T-helper 2 cell treated with Interferon-gamma antibody and Interleukin-4, amounts not matched to agents 5 μg/mL and 100 μg/mL, for 36 hours (primary cell): ENCODE data around the gene EXOSC5.
"Not testable (repeated sequence)": the region's sequence is repeated elsewhere in the genome, so short reads cannot be mapped to it uniquely, and the experiment has no call there.

Experiments used
- DNase-seq: peaks from one replicate; pipeline ENCODE4 v3.0.0; 2021; ENCODE audit warnings: low spot score
- H3K27ac Mint-ChIP-seq: one replicate; pipeline ENCODE4 v1.8.0; 2021; ENCODE audit warnings: mild to moderate bottlenecking, mixed read lengths
- H3K27me3 Mint-ChIP-seq: one replicate; pipeline ENCODE4 v1.8.0; 2021; ENCODE audit warnings: low read depth, mixed read lengths
- H3K36me3 Mint-ChIP-seq: one replicate; pipeline ENCODE4 v1.8.0; 2021; ENCODE audit warnings: low read depth, mixed read lengths
- H3K4me1 Mint-ChIP-seq: one replicate; pipeline ENCODE4 v1.8.0; 2021; ENCODE audit warnings: low read depth, mixed read lengths
- H3K4me3 Mint-ChIP-seq: one replicate; pipeline ENCODE4 v1.8.0; 2022; ENCODE audit warnings: mild to moderate bottlenecking, moderate library complexity, mixed read lengths
- H3K9me3 Mint-ChIP-seq: one replicate; pipeline ENCODE4 v1.8.0; 2021; ENCODE audit warnings: mixed read lengths

Gene EXOSC5

DNA sequence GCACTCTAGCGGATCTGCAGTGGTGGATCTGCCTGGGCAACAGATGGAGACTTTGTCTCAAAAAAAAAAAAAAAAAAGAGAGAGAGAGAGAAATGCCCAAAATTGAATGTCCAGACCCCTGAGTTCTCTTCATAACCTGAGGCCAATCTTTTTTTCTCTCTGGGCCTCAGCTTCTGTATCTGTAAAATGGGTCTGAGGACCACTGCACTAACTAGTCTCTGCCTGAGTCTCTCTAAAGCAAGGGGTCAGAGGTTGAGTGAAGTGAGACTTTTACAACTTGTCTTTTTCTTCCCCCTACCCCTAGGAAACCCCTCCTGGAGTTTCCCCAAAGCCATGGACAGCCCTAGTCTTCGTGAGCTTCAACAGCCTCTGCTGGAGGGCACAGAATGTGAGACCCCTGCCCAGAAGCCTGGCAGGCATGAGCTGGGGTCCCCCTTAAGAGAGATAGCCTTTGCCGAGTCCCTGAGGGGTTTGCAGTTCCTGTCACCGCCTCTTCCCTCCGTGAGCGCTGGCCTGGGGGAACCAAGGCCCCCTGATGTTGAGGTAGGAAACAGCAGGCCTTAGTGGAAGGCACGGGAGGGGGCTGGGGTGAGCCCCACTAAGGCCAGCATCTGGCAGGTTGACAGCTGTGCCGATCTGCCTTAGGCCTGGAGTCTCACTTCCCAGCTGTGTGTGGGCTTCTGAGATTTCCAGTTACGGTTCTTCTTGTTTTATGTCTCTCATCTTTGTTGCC, 19.0 kb downstream of the EXOSC5 start:
- no peak overlapping the region for H3K27ac Mint-ChIP-seq
- no peak for DNase-seq
- no peaks in the 10 kb centered on the region for H3K27me3 Mint-ChIP-seq
- no peak overlapping the region for H3K4me3 Mint-ChIP-seq
- no peaks in the 10 kb centered on the region for H3K9me3 Mint-ChIP-seq
- peaks cover 8% of the 10 kb centered on the region for H3K4me1 Mint-ChIP-seq
- H3K36me3 Mint-ChIP-seq: peaks cover 7% of the 10 kb centered on the region

DNA sequence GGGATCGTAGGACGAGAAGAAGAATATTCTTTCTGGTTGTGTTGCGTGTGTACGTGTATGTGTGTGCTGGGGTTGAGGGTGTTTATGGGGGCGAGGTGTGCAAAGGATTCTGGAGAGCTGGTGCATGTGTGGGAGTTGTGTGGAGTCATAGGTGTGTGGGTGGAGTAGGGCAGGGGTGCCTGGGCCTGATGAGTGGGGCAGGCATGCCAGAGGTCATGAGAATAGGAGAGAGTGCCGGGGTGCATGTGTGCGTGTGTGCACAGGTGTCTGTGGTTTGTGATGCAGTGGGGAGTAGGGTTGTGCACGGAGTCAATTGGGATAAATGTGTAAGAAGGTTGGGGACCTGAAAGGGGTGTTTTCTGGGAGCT, 20.2 kb downstream of the EXOSC5 start:
- Mint-ChIP-seq H3K9me3 (no peaks in the 10 kb centered on the region), H3K4me1 (peaks cover 10% of the 10 kb centered on the region), H3K27me3 (no peaks in the 10 kb centered on the region), H3K36me3 (peaks cover 6% of the 10 kb centered on the region), H3K27ac (peak overlapping the region; percentile 55), H3K4me3 (peak overlapping the region; percentile 82)
- DNase-seq: no peak

DNA sequence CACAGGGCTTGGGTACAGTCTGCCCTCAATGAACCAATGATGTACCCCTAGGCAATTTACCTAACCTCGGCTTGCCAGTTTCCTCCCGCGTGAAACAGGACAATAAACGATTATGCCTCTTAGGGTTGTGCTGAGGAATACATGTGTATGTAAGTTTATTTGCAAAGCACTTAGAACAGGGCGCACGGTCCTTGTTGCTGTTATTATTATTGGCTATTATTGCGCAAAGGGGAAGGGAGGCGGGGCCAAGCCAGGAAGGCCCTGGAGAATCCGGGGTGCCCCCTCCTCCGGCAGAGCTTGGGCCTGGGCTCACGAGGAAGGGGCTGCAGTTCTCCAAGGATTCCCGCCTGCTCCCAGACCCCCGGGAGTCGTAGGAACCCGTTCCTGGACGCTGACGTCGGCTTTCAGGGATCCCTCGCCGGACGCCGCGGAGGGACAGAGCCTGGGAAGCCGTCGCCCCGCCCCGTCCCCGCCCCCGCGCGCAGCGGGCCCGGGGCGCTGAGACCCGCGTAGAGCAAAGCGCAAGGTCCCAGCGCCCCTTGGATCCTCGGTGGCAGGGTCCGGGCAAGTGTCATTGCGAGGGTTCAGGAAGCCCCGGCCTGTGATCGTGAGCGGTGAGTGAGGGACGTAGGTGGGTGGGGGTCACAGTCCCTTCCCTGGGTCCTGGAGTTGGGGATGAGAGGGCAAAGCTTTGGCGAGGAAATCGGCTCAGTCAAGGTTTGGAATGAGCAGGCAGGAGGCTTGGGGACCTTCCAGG, 20.7 kb downstream of the EXOSC5 start, which contains the start of gene TMEM91:
Gene TMEM91, plus strand, starts transcription at position 293 of the 757 bp plus-strand sequence. CDS start 1,777 bp downstream, outside the sequence.
- peaks cover 10% of the 10 kb centered on the region for H3K4me1 Mint-ChIP-seq
- peak within 1 kb of the TSS; percentile 82 for H3K4me3 Mint-ChIP-seq
- H3K9me3 Mint-ChIP-seq: no peaks in the 10 kb centered on the region
- peaks cover 6% of the 10 kb centered on the region for H3K36me3 Mint-ChIP-seq
- H3K27me3 Mint-ChIP-seq: no peaks in the 10 kb centered on the region
- H3K27ac Mint-ChIP-seq: peak within 1 kb of the TSS; percentile 55
- DNase-seq: no peak

DNA sequence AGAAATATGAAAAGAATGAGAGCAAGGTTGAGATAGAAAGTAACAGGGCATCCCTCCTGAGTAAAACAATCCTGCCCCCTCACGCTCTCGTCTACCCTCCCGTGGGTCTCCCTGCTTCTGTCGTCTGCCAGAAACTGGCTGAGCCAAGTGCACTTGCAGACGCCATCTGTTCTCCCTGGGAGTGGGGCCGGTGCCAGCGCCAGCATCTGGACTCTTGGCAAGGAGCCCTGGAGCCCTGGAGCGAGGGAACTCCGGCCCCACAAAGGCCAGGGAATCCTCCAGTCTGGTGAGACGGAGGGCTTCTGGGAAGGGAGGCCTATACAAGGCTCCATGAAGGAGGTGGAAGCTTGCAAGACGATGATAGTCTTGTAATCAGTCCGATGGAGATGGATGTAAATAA, 23.2 kb downstream of the EXOSC5 start:
- Mint-ChIP-seq H3K4me1 (peaks cover 10% of the 10 kb centered on the region), H3K36me3 (peaks cover 6% of the 10 kb centered on the region), H3K27me3 (no peaks in the 10 kb centered on the region), H3K9me3 (no peaks in the 10 kb centered on the region), H3K27ac (no peak overlapping the region), H3K4me3 (no peak overlapping the region)
- DNase-seq: no peak

DNA sequence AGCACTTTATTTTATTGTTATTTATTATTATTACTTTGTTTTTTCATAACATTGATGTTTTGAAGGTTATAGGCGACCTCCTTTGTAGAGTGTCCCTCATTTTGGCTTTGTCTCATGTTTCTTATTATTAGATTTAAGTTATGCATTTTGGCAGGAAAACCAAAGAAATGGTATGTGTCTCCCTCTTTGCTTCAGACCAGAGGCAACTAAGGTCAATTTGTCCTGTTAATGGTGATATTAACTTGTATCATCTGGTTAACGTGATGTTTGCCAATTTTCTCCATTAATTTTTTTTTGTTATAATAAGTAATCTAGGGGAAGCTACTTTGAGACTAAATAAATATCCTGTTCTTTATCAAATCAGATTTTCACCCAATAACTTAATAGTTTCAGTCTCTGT, 24.7 kb downstream of the EXOSC5 start:
- H3K4me3 Mint-ChIP-seq: no peak overlapping the region
- peaks cover 6% of the 10 kb centered on the region for H3K36me3 Mint-ChIP-seq
- H3K4me1 Mint-ChIP-seq: peaks cover 10% of the 10 kb centered on the region
- no peaks in the 10 kb centered on the region for H3K27me3 Mint-ChIP-seq
- DNase-seq: no peak
- H3K27ac Mint-ChIP-seq: no peak overlapping the region
- no peaks in the 10 kb centered on the region for H3K9me3 Mint-ChIP-seq

DNA sequence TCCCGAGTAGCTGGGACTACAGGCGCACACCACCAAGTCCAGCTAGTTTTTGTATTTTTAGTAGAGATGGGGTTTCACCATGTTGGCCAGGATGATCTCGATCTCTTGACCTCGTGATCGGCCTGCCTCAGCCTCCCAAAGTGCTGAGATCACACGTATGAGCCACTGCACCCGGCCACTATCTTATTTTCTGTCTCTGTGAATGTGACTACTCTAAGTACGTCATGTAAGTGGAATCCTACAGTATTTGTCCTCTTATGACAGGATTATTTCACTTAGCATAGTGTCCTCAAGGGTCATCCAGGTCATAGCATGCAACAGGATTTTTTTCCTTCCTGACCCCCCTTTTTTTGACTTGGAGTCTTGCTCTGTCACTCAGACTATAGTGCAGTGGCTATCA, 25.6 kb downstream of the EXOSC5 start:
- H3K27me3 Mint-ChIP-seq: no peaks in the 10 kb centered on the region
- H3K4me1 Mint-ChIP-seq: peaks cover 8% of the 10 kb centered on the region
- DNase-seq: no peak
- H3K27ac Mint-ChIP-seq: no peak overlapping the region
- H3K9me3 Mint-ChIP-seq: no peaks in the 10 kb centered on the region
- no peak overlapping the region for H3K4me3 Mint-ChIP-seq
- H3K36me3 Mint-ChIP-seq: peaks cover 2% of the 10 kb centered on the region

DNA sequence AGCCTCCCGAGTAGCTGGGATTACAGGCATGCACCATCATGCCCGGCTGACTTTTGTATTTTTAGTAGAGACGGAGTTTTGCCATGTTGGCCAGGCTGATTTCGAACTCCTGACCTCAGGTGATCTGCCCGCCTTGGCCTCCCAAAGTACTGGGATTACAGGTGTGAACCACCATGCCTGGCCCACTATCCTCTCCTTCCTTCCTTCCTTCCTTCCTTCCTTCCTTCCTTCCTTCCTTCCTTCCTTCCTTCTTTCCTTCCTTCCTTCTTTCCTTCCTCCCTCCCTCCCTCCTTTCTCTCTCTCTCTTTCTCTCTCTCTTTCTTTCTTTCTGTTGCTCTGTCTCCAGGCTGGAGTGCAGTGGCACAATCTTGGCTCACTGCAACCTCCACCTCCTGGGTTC, 26.0 kb downstream of the EXOSC5 start:
- H3K4me1 Mint-ChIP-seq: peaks cover 10% of the 10 kb centered on the region
- H3K27me3 Mint-ChIP-seq, H3K9me3 Mint-ChIP-seq, DNase-seq, H3K36me3 Mint-ChIP-seq, H3K27ac Mint-ChIP-seq, H3K4me3 Mint-ChIP-seq: not testable (repeated sequence)

DNA sequence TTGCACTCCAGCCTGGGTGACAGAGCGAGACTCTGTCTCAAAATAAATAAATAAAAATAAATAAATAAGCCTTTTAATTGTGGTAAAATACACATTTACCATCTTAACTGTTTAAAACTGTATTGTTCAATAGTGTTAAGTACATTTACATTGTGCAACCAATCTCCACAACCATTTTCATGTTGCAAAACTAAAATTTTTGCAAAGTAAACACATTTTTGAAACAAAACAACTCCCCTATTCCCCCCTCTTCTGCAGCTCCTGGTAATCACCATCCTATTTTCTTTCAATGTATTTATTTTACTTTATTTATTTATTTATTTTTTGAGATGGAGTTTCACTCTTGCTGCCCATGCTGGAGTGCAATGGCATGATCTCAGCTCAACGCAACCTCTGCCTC, 27.4 kb downstream of the EXOSC5 start:
- DNase-seq: no peak

DNA sequence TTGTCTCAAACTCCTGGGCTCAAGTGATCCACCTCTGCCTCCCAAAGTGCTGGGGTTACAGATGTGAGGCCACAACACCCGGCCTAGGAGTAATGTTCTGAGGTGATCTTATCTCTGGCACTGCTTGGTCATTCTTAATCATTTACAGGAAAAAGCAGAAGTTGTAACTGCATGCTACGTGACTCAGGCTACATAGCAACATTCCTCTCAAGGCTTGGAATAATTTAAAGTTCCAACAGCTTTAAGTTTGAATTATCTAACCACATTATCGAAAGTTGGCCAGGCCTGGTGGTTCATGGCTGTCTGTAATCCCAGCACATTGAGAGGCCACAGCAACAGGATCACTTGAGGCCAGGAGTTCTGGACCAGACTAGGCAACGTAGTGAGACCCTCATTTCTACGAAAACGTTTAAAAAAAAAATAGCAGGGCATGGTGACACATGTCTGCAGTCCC, 29.3 kb downstream of the EXOSC5 start:
- Mint-ChIP-seq H3K4me1 (peaks cover 20% of the 10 kb centered on the region), H3K4me3 (no peak overlapping the region), H3K27me3 (no peaks in the 10 kb centered on the region), H3K27ac (no peak overlapping the region), H3K36me3 (peaks cover 5% of the 10 kb centered on the region), H3K9me3 (no peaks in the 10 kb centered on the region)
- DNase-seq: no peak

More for the DNA sequence above, 27.4 kb downstream of the EXOSC5 start:
- Mint-ChIP-seq H3K4me3 (no peak overlapping the region), H3K36me3 (peaks cover 2% of the 10 kb centered on the region), H3K27me3 (no peaks in the 10 kb centered on the region), H3K9me3 (no peaks in the 10 kb centered on the region), H3K27ac (no peak overlapping the region), H3K4me1 (peaks cover 8% of the 10 kb centered on the region)

DNA sequence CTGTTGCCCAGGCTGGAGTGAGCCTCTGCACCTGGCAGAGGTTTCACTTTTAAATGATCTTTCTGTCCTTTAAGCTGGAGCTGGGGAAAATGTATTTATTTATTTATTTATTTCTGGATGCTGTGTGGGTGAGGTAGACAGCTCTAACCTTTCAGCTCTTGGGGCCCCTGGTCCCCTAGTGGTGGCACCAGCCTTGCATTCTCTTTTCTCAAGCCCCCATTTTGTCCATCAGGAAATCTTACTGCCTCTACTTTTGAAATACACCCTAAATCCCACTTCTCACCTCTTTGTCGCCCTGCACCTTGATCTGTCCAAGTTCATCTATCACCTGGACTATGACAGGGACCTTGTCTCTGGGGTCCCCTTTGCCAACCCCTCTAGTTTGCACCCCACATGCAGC, 31.1 kb downstream of the EXOSC5 start:
- H3K27ac Mint-ChIP-seq: no peak overlapping the region
- H3K4me1 Mint-ChIP-seq: peaks cover 24% of the 10 kb centered on the region
- no peaks in the 10 kb centered on the region for H3K9me3 Mint-ChIP-seq
- H3K4me3 Mint-ChIP-seq: peak overlapping the region; percentile 8
- DNase-seq: no peak
- peaks cover 5% of the 10 kb centered on the region for H3K36me3 Mint-ChIP-seq
- no peaks in the 10 kb centered on the region for H3K27me3 Mint-ChIP-seq

DNA sequence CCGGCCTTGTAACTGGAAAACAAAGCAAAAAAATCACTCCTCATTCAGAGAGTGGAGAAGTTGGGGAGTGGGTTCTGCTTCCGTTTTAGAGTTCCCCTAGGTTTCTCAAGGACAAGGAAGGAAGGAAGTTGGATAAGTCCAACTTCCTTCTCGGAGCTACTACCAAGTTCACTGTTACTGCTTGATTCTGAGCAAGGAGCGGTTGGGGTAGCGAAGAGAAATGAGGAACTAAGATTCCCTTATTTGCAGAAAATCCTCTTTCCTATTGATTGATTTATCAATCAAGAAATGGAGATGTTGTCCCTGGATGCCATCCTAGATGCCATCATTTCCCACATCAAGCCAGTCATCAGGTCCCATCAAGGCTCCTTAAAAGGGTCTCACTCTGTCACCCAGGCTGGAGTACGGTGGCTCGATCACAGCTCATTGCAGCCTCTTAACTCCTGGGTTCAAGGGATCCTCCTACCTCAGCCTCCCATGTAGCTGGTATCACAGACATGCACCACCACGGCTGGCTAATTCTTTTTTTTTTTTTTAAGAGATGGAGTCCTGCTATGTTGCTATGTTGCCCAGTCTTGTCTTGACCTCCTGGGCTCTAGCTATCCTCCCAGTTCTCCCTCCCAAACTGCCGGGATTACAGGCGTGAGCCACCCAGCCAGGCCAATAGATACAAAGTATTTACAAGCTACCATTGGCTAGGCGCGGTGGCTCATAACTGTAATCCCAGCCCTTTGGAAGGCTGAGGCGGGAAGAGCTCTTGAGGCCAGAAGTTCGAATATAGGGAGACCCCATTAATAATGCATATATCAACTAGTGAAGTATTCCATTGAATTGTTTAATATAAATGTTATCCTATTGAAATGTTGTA, 32.4 kb downstream of the EXOSC5 start:
- Mint-ChIP-seq H3K4me1 (peaks cover 24% of the 10 kb centered on the region), H3K4me3 (peak overlapping the region; percentile 95), H3K27ac (peak overlapping the region; percentile 98), H3K9me3 (no peaks in the 10 kb centered on the region), H3K27me3 (no peaks in the 10 kb centered on the region), H3K36me3 (peaks cover 7% of the 10 kb centered on the region)
- no peak for DNase-seq

DNA sequence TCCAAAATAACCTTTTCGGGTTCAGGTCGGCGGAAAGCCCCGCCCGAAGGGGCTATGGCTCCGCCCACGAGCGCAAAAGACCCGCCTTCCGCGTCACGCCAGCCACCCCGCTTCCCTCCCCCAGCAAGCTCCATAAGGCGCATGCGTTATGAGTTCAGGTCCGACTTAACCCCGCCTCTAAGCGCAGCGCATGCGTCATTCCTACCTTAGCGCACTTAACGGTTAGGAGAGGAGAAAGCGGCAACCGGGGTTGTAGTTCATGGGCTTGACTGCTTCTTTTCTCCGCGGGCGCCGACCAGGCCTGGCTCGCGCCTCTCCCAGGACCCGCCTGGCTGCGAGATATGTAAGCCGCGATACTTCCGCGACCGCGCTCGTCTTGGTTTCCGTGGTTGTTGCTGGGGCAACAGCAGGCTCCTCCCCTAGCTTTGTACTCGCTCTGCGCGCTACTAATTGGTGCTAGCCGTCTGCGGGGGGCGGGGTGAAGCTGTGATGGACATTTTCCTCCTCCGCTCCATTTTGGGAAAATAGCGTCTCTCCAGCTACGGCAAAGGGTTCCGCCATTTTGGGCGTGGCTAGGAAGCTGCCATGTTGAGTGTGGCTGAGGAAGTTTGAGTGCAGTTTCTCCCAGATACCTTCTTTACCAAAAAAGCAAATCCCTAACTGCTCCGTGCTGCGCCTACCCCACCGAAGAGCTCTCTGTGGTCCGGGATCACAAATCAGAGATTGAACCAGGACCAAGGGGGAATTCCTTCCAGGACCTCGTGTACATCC, 33.2 kb downstream of the EXOSC5 start, which contains the start of gene B9D2:
Gene B9D2, minus strand, starts transcription at position 397 of the 771 bp plus-strand sequence. CDS start 630 bp downstream, outside the sequence.
- Mint-ChIP-seq H3K36me3 (peaks cover 9% of the 10 kb centered on the region), H3K9me3 (no peaks in the 10 kb centered on the region), H3K4me3 (peak within 1 kb of the TSS; percentile 95), H3K27me3 (no peaks in the 10 kb centered on the region), H3K27ac (peak within 1 kb of the TSS; percentile 98), H3K4me1 (peaks cover 24% of the 10 kb centered on the region)
- peak; percentile 97 for DNase-seq

DNA sequence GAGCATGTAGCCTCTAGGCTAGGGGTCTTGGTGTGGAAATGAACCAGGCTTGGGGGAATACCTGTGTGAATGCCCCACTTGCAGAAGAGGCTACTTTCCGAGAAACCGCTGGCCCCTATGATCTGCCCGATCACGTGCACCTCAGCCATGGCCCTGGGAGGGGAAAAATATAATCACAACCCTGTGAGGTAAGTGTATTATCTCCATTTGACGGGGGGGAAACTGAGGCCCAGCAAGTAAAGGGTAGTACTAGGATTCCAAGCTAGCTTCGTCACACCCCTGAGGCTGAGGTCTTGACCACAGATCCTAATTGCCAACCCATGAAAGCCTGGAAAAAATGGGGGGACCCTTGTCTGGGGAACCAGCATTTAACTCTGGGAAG, 33.8 kb downstream of the EXOSC5 start:
- no peak for DNase-seq
- Mint-ChIP-seq H3K27me3 (no peaks in the 10 kb centered on the region), H3K4me3 (peak overlapping the region; percentile 95), H3K36me3 (peaks cover 9% of the 10 kb centered on the region), H3K4me1 (peaks cover 26% of the 10 kb centered on the region), H3K9me3 (no peaks in the 10 kb centered on the region), H3K27ac (peak overlapping the region; percentile 98)
